GM18867 (cell line): ENCODE results near the gene CCDC107.

Experiments used
- ATAC-seq: cut with Tn5 transposase; IDR thresholded peaks from one replicate; pipeline ENCODE4 v1.9.1; 2021; ENCODE audit warnings: mild to moderate bottlenecking, moderate library complexity; ENCODE audit not compliant: unreplicated experiment

Gene CCDC107

GRCh38 chr9:35659340-35659739, 1.2 kb downstream of the CCDC107 start:
- ATAC-seq: no peak

GRCh38 chr9:35660966-35661415, 2.9 kb downstream of the CCDC107 start:
- ATAC-seq: no peak

- ATAC-seq: no peak
Measured at GRCh38 chr9:35661756-35662350, 3.8 kb downstream of the CCDC107 start.

- no peak for ATAC-seq
Measured at GRCh38 chr9:35662437-35662836, 4.3 kb downstream of the CCDC107 start.

- peak; percentile 72 for ATAC-seq
Measured at GRCh38 chr9:35664531-35665470, 6.7 kb downstream of the CCDC107 start, which contains the start of gene ARHGEF39. ARHGEF39 (minus strand) TSS chr9:35665195; CDS start chr9:35665169, 26 bp downstream.

GRCh38 chr9:35665471-35665818, 7.4 kb downstream of the CCDC107 start:
- no peak for ATAC-seq

- no peak for ATAC-seq
Measured at GRCh38 chr9:35666045-35666444, 8.0 kb downstream of the CCDC107 start.

- ATAC-seq: no peak
Measured at GRCh38 chr9:35666549-35666948, 8.5 kb downstream of the CCDC107 start.

GRCh38 chr9:35667939-35668338, 9.8 kb downstream of the CCDC107 start:
- no peak for ATAC-seq

- ATAC-seq: no peak
Measured at GRCh38 chr9:35669331-35670145, 11.4 kb downstream of the CCDC107 start.

GRCh38 chr9:35673132-35674024, 15.3 kb downstream of the CCDC107 start, which contains the start of gene CA9:
CA9 (plus strand) TSS chr9:35673928; CDS start chr9:35673960, 32 bp downstream.
- ATAC-seq: no peak

- no peak for ATAC-seq
Measured at GRCh38 chr9:35674025-35674361, 15.9 kb downstream of the CCDC107 start.

- ATAC-seq: no peak
Measured at GRCh38 chr9:35675204-35675603, 17.1 kb downstream of the CCDC107 start.

GRCh38 chr9:35675732-35676392, 17.8 kb downstream of the CCDC107 start:
- no peak for ATAC-seq

- no peak for ATAC-seq
Measured at GRCh38 chr9:35679091-35679490, 21.0 kb downstream of the CCDC107 start.

GRCh38 chr9:35679766-35680330, 21.8 kb downstream of the CCDC107 start:
- ATAC-seq: no peak

GRCh38 chr9:35680331-35681105, 22.4 kb downstream of the CCDC107 start:
- peak; percentile 75 for ATAC-seq

- no peak for ATAC-seq
Measured at GRCh38 chr9:35681341-35682002, 23.4 kb downstream of the CCDC107 start.
